HG03139 (cell line): ENCODE measurements around the gene RHBG.

Source experiments
- ATAC-seq: cut with Tn5 transposase; IDR thresholded peaks from one replicate; pipeline ENCODE4 v1.9.1; 2021; ENCODE audit not compliant: unreplicated experiment

Gene RHBG

DNA sequence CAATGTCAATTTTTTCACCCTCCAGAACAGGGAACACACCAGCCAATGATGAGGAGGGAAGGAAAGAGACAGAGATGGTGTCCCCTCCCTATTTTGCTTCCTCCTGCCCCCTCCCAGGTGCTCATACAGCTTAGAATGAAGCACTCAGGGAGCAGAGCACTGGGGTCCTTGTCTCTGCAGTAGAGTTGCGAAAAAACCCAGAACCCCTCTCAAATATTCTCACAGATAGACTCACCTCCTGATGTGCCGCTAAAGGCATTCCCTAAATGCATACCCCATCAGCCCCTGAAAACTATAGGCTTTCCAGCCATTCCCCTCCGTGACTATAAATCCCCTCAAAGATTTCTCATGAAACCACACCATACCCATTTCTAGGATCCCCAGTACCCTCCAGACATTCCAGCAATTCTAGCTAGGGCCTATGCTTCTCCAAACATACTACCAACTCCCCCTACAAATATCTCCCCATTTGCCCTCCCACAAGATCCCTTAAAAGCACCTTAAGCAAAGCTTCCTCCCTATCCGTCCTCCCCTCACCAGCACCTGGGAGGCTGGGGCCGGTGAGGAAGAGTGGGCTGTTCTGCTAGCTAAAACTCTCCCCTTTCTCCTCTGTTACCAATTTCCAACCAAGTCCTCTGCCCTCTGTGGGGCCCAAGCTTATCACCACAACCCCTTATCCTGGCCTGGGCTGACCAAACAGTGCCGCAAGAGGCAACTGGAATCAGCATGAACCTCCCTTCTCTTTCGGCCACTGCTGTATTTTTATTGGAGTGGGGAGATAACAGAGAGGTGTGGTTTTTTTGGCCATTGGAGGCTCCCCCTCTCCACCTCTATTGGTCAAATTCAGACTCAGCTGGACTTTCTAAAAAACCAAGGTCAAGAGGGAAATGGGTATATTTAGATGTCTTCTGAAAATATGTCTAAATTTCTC is 54.7 kb downstream of the RHBG start:
- ATAC-seq, result no peak

DNA sequence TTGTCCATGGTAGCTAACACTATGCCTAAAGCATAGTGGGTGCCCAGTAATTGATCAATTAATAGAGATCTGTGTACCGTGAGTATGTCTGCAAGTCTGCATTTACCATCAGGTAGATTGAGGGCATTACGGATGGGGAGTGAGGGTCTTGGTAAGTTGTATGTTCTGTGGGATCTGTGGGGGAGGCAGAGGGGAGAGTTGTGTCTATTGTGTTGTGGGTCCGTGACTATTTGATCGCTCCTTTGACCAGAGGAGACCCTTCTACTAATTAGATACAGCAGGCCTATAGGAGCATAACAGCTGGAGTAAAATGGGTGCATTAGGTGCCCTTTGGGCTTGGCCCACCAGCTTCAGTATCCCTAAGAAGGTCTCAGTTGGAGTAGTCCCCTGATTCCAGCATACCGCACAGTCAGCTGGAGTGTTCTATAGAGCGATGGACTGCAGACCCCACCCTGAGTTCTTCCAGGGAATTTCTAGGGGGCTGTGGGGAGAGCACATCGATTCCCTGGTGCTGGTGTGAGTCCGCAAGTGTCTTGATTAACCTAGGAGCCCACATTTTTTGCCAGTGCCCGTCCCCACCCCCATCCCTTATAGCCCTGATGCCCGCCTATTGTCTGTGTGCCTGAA is 55.9 kb downstream of the RHBG start:
- no peak for ATAC-seq

DNA sequence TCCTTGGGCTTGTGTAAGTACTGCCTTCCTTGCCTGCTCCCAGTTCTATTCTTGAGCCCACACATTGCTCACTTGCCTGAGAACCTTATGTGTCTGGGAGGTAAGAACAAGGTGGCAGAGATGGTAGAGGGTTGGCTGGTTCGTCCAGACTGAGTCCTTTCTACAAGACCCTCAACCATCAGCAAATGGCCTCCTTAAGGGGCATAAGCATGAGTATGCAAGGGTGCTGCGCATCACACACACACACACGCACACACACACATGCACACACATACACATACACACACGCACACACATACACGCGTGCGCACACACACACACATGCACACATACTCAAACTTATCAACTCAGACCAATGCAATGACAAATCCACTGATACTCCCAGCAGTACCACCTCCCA is 56.9 kb downstream of the RHBG start:
- ATAC-seq, result no peak

DNA sequence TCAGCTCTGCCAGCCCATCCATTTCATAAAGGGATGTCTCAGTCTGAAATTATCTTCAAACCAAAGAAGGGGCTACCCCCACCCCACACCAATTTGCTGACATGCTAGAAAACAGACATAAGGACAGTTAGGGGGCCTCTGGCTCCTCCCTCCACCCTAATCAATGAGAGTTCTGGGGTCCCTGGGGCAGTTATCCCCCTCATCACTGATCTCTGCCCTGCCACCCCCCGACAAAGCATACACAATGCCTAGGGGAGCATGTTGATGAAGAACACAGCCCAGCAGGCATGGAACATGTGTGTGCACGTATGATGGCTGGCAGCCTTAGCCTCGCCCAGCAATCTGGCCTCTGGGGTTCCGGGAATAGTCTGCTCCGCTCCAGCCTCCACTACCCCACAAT is 58.9 kb downstream of the RHBG start:
- no peak for ATAC-seq

DNA sequence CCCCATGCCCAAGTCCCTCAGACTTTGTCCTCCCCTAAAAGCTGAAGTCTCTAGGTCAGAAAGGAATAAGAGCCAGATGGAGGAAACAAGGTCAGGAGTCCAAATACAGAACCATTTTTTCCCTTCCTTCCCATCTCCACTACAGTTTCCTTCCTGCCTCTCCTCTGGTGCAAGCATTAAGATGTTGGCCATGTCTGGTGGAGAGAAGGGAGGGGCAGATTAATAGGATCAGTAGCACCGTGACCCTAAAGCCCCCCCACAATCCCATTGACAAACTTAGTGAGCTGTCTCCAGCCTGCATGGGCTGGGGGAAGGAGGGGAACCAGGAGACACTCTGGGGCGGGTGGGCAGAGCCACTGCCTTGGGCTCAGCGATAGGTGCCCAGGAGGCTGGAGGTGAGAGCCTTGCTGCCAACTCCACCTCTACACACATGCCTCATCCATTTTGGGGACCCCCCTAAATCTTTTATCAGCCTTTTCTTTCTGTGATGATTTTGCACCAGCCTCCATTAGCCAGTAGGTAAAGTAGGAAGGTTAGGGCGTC is 59.8 kb downstream of the RHBG start:
- no peak for ATAC-seq

DNA sequence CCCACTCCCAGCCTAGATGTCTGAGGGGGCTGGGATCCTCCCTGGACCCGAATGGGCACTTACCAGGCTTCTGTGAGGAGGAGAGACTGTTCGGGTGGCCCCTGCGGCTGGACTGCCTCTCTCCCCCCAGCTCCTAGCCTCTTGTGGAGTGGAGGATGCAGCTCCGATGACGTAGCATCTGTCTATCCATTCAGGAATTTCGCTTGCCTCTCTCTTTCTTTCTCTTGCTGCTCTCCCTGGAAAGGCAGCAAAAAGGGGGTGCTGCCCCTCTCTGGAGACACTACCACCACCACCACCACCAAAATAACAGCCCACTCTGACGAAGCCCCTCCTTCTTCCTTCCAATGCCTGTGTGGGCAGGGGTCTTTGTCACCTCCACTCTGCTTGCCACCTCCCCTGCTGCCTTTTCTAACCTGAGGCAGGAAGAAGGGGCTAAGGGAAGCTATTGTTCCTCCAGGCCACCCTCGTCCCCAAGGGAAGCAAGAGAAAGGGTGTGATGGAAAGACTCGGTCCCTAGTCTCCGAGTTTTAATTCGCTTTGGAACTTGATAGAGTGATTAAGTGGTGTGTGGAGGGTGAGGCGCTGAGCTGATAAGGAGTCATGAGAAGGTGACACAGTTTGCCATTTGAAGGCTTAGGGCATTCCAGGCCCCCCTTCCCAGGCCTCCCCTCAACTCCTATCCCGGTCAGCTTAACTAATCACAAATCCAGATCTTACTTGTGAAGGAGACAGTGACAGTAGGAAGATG is 60.5 kb downstream of the RHBG start:
- no peak for ATAC-seq

DNA sequence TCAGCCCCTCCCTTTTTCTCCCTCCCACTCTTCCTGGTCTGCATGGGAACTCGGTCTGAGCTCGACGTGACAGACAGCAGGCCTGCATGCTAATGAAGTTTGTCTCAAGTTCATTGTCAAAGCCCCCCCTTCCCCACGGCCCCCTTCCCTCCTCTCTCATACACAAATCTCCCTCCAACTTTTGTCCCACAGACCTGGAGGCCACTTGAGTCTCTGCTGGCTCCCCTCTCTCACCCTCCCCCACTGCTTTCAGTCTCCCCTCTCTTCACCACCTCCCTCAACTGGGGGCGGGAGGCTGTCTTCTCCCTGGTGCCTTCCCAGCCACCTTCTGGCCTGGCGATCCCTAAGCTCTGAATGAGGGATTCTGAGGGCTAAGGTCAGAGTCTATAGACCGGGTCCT is 61.3 kb downstream of the RHBG start:
- ATAC-seq, result no peak

DNA sequence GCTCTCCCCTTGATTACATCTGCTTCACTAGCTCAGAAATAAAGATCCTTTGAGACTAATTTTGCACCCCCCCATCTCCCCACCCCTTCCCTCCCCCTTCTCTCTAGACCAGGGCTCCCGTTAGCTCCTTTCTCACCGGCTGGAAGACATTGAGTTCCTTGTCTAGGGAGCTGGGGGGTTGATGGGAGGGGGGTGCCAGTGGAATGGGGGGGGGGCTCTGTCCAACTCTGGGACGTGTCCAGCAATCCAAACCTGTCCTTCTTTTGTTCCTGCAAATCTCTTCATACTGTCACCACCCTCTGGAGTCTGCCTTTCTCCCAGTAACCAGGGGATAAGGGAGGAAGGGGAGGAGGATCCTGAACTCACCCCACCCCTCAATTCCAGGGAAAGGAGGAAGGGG is 61.9 kb downstream of the RHBG start:
- no peak for ATAC-seq

DNA sequence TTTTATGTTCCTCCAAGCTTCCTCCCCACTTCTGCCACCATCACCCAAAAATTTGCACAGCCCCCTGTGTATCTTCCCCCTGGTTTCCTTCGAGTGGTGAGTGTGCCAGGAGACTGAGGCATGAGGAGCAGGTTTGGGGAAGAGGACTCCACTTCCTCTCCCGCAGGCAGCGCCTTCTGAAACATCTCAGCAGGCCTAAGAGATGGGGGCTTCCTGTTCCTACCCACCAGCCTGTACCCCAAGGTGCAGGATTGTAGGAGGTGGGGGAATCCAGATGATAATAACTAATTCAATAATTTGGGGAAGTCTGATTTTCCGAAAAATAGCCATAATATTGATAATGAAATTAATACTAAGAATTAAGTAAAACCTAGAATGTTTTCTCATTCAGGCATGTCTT is 62.4 kb downstream of the RHBG start:
- no peak for ATAC-seq

DNA sequence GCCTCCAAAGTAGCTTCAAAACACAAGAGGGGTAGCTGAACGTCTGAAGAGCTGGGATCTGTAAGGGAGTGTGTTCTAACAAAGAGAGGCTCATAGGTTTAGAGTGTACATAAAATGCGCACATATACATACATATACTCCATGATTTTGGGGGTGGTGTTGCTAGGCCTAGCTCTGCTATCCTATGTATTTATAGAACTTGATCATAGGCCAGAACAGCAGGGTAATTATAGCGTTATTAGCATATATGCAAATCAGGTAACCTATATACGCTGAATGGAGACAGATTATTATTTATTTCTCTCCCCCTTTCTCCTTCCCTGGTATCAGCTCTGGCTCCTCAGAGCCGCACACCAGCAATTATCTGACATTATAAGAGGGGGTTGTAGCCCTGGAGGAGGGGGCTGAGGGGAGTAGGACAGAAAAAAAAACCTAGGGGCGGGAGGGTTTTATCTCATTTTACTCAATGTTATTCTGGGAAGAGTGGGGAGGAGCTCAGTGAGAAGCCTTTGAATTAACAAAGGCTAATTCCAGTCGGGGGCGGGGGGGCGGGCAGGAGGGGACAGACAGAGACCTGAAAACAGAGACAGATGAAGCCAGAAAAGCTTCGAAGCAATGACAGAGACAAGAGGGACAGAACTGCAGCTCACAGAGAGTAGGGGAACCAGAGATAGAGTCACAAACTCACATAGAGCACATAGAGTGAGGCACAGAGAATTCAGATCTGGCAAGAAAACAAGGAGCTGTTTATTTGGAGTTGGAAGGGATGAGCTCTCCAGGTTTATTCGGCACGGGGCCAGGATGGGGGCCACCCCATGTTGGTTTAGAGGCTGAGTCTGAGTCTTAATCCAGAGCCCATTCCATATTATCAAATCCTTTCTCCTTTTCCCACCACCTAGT is 63.0 kb downstream of the RHBG start:
- no peak for ATAC-seq

DNA sequence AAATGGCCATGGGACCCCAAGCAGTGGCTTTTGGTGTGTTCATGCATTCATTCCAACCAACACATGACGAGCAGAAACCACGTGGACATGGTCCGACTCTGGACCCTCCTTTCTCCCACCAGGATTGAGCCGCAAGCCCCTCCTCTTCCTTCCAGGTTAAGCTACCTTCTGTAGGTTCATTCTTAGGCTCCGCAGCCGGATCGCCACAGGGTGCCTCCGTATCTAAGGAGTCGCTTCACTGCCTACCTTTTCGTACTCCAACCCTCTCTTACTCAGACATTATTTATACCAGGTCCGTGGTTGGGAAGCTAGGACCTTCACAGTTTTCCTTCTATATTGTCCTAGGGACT is 63.6 kb downstream of the RHBG start:
- no peak for ATAC-seq

DNA sequence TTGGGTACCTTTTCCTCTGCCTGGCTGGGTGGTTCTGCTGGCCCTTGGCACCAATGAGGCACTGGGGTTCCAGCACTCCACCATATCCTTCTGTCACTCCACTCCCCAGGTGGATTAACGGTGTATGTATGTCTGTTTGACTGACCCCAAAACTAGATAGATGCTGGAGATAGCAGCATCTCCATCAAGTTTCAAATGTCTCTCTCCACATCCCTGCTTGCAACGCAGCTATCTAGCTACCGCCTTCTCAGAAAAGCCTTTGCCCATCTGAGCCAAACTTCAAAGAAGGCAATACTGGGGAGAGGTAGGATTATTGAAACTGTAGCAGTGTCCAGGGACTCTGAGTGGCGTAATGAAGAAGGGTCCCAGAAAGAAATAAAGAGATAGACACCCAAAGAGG is 64.0 kb downstream of the RHBG start:
- ATAC-seq, result no peak

DNA sequence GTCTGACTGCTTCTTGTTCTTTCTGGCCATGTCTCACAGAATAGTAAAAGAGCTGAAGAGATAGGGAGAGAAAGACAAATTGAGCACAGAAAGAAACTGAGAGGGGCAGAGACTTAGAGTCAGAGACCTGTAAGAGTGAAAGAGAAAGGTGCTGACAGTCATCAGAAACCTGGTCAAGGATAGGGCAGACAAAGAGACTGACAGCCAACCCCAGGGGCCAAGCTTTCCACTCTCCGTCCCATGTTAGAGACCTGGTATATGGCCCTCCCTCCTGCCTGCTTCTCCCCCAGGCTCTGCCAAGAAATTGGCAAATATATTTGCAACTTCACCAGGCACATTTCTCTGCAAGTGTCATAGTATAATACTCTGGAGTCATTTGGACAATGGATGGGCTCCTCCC is 64.6 kb downstream of the RHBG start:
- ATAC-seq, result no peak
